GM23338 (cell line): ENCODE results near the gene ZNF334.

ENCODE experiments used
- POLR2AphosphoS5 ChIP-seq: IDR thresholded peaks from 2 replicates; pipeline ENCODE4 v1.6.1; 2016; ENCODE audit warnings: antibody characterized with exemption, low read depth
- TF ChIP-seq, protein P1 (sequence below), 2 experiments: fragments of 200-600 bp in 1 of 2; sonication (generic) in 1 of 2; conservative IDR thresholded peaks; 2 replicates each; pipeline versions ENCODE4 v1.5.1 to v1.6.1; 2016 to 2017; ENCODE audit warnings: antibody characterized with exemption in 2 of 2, low read depth in 2 of 2, mild to moderate bottlenecking in 2 of 2, moderate library complexity in 1 of 2
- TF ChIP-seq, protein P2 (sequence below): IDR thresholded peaks from one replicate; pipeline ENCODE4 v1.6.1; 2018; ENCODE audit warnings: antibody characterized with exemption; ENCODE audit not compliant: unreplicated experiment

DNA sequence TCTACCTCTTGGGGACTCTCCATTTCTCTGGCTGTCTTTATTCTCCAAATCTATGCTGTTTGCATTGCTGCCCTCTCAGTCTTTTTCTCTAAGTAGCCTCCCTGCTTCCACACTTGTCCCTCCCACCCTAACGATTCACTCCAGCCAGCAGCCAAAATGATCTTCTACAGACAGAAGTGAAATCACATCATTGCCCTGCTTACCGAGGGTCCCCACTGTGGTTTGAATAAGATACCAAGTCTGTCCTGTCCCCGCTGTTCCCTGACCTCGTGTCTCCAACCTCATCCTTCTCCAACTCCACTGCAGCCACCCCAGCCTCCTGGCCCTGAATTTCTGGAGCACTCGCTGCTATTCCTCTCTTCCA is 48.6 kb upstream of the ZNF334 start:
- TF ChIP-seq, protein P1, sequence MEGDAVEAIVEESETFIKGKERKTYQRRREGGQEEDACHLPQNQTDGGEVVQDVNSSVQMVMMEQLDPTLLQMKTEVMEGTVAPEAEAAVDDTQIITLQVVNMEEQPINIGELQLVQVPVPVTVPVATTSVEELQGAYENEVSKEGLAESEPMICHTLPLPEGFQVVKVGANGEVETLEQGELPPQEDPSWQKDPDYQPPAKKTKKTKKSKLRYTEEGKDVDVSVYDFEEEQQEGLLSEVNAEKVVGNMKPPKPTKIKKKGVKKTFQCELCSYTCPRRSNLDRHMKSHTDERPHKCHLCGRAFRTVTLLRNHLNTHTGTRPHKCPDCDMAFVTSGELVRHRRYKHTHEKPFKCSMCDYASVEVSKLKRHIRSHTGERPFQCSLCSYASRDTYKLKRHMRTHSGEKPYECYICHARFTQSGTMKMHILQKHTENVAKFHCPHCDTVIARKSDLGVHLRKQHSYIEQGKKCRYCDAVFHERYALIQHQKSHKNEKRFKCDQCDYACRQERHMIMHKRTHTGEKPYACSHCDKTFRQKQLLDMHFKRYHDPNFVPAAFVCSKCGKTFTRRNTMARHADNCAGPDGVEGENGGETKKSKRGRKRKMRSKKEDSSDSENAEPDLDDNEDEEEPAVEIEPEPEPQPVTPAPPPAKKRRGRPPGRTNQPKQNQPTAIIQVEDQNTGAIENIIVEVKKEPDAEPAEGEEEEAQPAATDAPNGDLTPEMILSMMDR (conservative IDR thresholded peaks at IDR 0.05; ENCODE audit: low read depth in 2 of 2) = no peak
- TF ChIP-seq POLR2AphosphoS5 = no peak
- TF ChIP-seq, protein P2, sequence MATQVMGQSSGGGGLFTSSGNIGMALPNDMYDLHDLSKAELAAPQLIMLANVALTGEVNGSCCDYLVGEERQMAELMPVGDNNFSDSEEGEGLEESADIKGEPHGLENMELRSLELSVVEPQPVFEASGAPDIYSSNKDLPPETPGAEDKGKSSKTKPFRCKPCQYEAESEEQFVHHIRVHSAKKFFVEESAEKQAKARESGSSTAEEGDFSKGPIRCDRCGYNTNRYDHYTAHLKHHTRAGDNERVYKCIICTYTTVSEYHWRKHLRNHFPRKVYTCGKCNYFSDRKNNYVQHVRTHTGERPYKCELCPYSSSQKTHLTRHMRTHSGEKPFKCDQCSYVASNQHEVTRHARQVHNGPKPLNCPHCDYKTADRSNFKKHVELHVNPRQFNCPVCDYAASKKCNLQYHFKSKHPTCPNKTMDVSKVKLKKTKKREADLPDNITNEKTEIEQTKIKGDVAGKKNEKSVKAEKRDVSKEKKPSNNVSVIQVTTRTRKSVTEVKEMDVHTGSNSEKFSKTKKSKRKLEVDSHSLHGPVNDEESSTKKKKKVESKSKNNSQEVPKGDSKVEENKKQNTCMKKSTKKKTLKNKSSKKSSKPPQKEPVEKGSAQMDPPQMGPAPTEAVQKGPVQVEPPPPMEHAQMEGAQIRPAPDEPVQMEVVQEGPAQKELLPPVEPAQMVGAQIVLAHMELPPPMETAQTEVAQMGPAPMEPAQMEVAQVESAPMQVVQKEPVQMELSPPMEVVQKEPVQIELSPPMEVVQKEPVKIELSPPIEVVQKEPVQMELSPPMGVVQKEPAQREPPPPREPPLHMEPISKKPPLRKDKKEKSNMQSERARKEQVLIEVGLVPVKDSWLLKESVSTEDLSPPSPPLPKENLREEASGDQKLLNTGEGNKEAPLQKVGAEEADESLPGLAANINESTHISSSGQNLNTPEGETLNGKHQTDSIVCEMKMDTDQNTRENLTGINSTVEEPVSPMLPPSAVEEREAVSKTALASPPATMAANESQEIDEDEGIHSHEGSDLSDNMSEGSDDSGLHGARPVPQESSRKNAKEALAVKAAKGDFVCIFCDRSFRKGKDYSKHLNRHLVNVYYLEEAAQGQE = no peak
